Measurements from ENCODE around the gene EEF2. TPM values are rescaled to one million over a fixed set of nuclear protein-coding genes. Genes with fewer than 3 reads are reported as not detected.

Gene EEF2
- total RNA-seq, 1 experiment from 2014 or later = 1,124 TPM

- H3F3A ChIP-seq (ENCODE audit: low read length, unreplicated experiment) = no peaks in the 10 kb centered on the region
- no peak overlapping the region for H3K27ac ChIP-seq (ENCODE audit: low read length)
- DNase-seq (no peak), ATAC-seq (no peak)
- no peak for TF ChIP-seq EZH2 (IDR thresholded peaks at IDR 0.05; ENCODE audit: low read length, unreplicated experiment)
- H4K20me1 ChIP-seq (ENCODE audit: low read length) = no peaks in the 10 kb centered on the region
- BruUV-seq (replicated peaks) = no TSS peak
- intact Hi-C loops (cut with micrococcal nuclease) = no loop called here
- H3K9me3 ChIP-seq (ENCODE audit: low read length) = no peaks in the 10 kb centered on the region
- POLR2A ChIA-PET (ENCODE audit: unreplicated experiment) = no interaction called here
- no peaks in the 10 kb centered on the region; the same call in 1 of the 2 replicates for H3K36me3 ChIP-seq (ENCODE audit: low read depth, low read length)
- peaks cover 8% of the 10 kb centered on the region for H3K4me1 ChIP-seq (ENCODE audit: insufficient read depth, low read length)
- H2AFZ ChIP-seq (ENCODE audit: low read length) = no peak overlapping the region
- no peak overlapping the region for H3K4me2 ChIP-seq (ENCODE audit: low read length)
- no peak overlapping the region for H3K4me3 ChIP-seq (ENCODE audit: low read length)
- no peaks in the 10 kb centered on the region for H3K27me3 ChIP-seq (ENCODE audit: low read length)
- no peaks in the 10 kb centered on the region for H3K9me2 ChIP-seq (replicated peaks; ENCODE audit: low read length)
- no peak overlapping the region for H3K9ac ChIP-seq (ENCODE audit: low read length)
- CTCF ChIA-PET = no interaction called here
- peaks cover 29% of the 10 kb centered on the region for H3K79me2 ChIP-seq (ENCODE audit: low read length)
These were observed 21.6 kb downstream of the EEF2 start for GRCh38 chr19:3963458-3964255.

- H3F3A ChIP-seq (ENCODE audit: low read length, unreplicated experiment) = no peaks in the 10 kb centered on the region
- no peaks in the 10 kb centered on the region for H3K9me2 ChIP-seq (replicated peaks; ENCODE audit: low read length)
- TF ChIP-seq CTCF (conservative IDR thresholded peaks at IDR 0.05; ENCODE audit: low read depth, low read length) (no peak), EZH2 (IDR thresholded peaks at IDR 0.05; ENCODE audit: low read length, unreplicated experiment) (no peak), EZH2phosphoT487 (IDR thresholded peaks at IDR 0.05; ENCODE audit: borderline replicate concordance, low read length) (no peak)
- peaks cover 5% of the 10 kb centered on the region; the same call in 1 of the 2 replicates for H3K79me2 ChIP-seq (ENCODE audit: low read length)
- H3K4me3 ChIP-seq (ENCODE audit: low read length) = no peak overlapping the region
- no peak overlapping the region for H2AFZ ChIP-seq (ENCODE audit: low read length)
- ATAC-seq (no peak), DNase-seq (no peak)
- ChIA-PET POLR2A (ENCODE audit: unreplicated experiment) (no interaction called here), CTCF (no interaction called here)
- no peaks in the 10 kb centered on the region for H3K27me3 ChIP-seq (ENCODE audit: low read length)
- intact Hi-C loops (cut with micrococcal nuclease) = no loop called here
- no peaks in the 10 kb centered on the region for H3K9me3 ChIP-seq (ENCODE audit: low read length)
- H3K9ac ChIP-seq (ENCODE audit: low read length) = no peak overlapping the region
- H3K27ac ChIP-seq (ENCODE audit: low read length) = no peak overlapping the region
- H4K20me1 ChIP-seq (ENCODE audit: low read length) = no peaks in the 10 kb centered on the region
- no peaks in the 10 kb centered on the region for H3K4me1 ChIP-seq (ENCODE audit: insufficient read depth, low read length)
- H3K4me2 ChIP-seq (ENCODE audit: low read length) = no peak overlapping the region
- no peaks in the 10 kb centered on the region; the same call in 1 of the 2 replicates for H3K36me3 ChIP-seq (ENCODE audit: low read depth, low read length)
- BruUV-seq (replicated peaks) = no TSS peak
These were observed 24.3 kb downstream of the EEF2 start for GRCh38 chr19:3961007-3961406.

GRCh38 chr19:3959766-3960131, 25.5 kb downstream of the EEF2 start:
- Histone ChIP-seq H3K4me3 (ENCODE audit: low read length) (no peak overlapping the region), H3K9ac (ENCODE audit: low read length) (no peak overlapping the region), H3K27ac (ENCODE audit: low read length) (no peak overlapping the region), H3K36me3 (ENCODE audit: low read depth, low read length) (no peaks in the 10 kb centered on the region; the same call in 1 of the 2 replicates), H3K4me1 (ENCODE audit: insufficient read depth, low read length) (no peaks in the 10 kb centered on the region), H3K9me3 (ENCODE audit: low read length) (no peaks in the 10 kb centered on the region), H3F3A (ENCODE audit: low read length, unreplicated experiment) (no peaks in the 10 kb centered on the region), H3K9me2 (replicated peaks; ENCODE audit: low read length) (no peaks in the 10 kb centered on the region), H3K27me3 (ENCODE audit: low read length) (no peaks in the 10 kb centered on the region), H3K79me2 (ENCODE audit: low read length) (no peaks in the 10 kb centered on the region), H4K20me1 (ENCODE audit: low read length) (no peaks in the 10 kb centered on the region), H2AFZ (ENCODE audit: low read length) (no peak overlapping the region), H3K4me2 (ENCODE audit: low read length) (no peak overlapping the region)
- CTCF ChIA-PET = no interaction called here
- TF ChIP-seq EZH2phosphoT487 (IDR thresholded peaks at IDR 0.05; ENCODE audit: borderline replicate concordance, low read length) = no peak
- TF ChIP-seq CTCF (conservative IDR thresholded peaks at IDR 0.05; ENCODE audit: low read depth, low read length) = no peak
- TF ChIP-seq EZH2 (IDR thresholded peaks at IDR 0.05; ENCODE audit: low read length, unreplicated experiment) = no peak
- BruUV-seq (replicated peaks) = no TSS peak
- ATAC-seq (no peak), DNase-seq (no peak)
- POLR2A ChIA-PET (ENCODE audit: unreplicated experiment) = no interaction called here
- intact Hi-C loops (cut with micrococcal nuclease) = no loop called here

Measured in PC-3 (cell line).